ENCODE data around the gene SOX18. TPM values are rescaled to one million over a fixed set of nuclear protein-coding genes. Genes with fewer than 3 reads are reported as not detected.

SOX18 gene
- total and polyA plus RNA-seq, 2 of the 13 experiments (the other 11 are each of a cell fraction or from before 2014, with no cell fraction given) = 1.6 to 1.9 TPM

DNA sequence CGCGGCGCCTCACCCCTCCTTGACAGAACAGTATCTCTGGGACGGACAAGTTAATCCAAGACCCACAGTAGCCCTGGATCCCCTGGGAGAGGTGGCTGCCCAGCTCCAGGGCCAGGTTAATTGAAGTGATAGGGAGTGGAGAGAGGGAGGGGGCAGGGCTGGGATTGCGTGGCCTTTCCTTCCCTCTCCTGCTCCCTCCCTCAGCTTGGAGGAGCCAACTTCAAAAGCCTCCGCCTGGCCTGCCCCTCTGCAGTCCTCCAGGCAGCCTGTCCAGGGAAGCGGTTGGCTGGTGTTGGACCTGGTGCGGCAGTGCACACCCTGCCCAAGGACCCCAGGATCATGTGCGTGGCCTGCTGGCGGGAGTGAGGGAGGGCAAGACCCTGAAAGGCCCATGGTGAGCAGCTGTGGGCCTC lies 13.5 kb downstream of the SOX18 start, which contains the start of gene C20orf204 (continued):
- peak; percentile 14; the same call in 1 of the 2 replicates for TF ChIP-seq ZBTB20 (CRISPR knock-in tag; IDR thresholded peaks at IDR 0.05; ENCODE audit: borderline replicate concordance, low read depth)
- peak; percentile 31 for TF ChIP-seq ZNF274 (CRISPR knock-in tag; IDR thresholded peaks at IDR 0.05)
- TF ChIP-seq, protein P1, sequence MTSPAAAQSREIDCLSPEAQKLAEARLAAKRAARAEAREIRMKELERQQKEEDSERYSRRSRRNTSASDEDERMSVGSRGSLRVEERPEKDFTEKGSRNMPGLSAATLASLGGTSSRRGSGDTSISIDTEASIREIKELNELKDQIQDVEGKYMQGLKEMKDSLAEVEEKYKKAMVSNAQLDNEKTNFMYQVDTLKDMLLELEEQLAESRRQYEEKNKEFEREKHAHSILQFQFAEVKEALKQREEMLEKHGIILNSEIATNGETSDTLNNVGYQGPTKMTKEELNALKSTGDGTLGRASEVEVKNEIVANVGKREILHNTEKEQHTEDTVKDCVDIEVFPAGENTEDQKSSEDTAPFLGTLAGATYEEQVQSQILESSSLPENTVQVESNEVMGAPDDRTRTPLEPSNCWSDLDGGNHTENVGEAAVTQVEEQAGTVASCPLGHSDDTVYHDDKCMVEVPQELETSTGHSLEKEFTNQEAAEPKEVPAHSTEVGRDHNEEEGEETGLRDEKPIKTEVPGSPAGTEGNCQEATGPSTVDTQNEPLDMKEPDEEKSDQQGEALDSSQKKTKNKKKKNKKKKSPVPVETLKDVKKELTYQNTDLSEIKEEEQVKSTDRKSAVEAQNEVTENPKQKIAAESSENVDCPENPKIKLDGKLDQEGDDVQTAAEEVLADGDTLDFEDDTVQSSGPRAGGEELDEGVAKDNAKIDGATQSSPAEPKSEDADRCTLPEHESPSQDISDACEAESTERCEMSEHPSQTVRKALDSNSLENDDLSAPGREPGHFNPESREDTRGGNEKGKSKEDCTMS (CRISPR knock-in tag; conservative IDR thresholded peaks at IDR 0.05) = no peak
- TF ChIP-seq, protein P2, sequence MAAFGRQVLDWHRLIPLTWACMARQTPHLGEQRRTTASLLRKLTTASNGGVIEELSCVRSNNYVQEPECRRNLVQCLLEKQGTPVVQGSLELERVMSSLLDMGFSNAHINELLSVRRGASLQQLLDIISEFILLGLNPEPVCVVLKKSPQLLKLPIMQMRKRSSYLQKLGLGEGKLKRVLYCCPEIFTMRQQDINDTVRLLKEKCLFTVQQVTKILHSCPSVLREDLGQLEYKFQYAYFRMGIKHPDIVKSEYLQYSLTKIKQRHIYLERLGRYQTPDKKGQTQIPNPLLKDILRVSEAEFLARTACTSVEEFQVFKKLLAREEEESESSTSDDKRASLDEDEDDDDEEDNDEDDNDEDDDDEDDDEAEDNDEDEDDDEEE (CRISPR knock-in tag; IDR thresholded peaks at IDR 0.05) = no peak
- no peak for TF ChIP-seq ATF7 (IDR thresholded peaks at IDR 0.05)
- peak; percentile 39 for TF ChIP-seq ATF7 (CRISPR knock-in tag; IDR thresholded peaks at IDR 0.05)
- no peak for TF ChIP-seq TEAD2 (CRISPR knock-in tag; IDR thresholded peaks at IDR 0.05)
- peak; percentile 52; the same call in 1 of the 2 replicates for TF ChIP-seq DNMT1 (CRISPR knock-in tag; IDR thresholded peaks at IDR 0.05)
- peak; percentile 61 for TF ChIP-seq FOXA3 (CRISPR knock-in tag; IDR thresholded peaks at IDR 0.05)
- TF ChIP-seq, protein P3, sequence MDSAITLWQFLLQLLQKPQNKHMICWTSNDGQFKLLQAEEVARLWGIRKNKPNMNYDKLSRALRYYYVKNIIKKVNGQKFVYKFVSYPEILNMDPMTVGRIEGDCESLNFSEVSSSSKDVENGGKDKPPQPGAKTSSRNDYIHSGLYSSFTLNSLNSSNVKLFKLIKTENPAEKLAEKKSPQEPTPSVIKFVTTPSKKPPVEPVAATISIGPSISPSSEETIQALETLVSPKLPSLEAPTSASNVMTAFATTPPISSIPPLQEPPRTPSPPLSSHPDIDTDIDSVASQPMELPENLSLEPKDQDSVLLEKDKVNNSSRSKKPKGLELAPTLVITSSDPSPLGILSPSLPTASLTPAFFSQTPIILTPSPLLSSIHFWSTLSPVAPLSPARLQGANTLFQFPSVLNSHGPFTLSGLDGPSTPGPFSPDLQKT (CRISPR knock-in tag; IDR thresholded peaks at IDR 0.05; ENCODE audit: borderline replicate concordance) = no peak
- TF ChIP-seq, protein P4, sequence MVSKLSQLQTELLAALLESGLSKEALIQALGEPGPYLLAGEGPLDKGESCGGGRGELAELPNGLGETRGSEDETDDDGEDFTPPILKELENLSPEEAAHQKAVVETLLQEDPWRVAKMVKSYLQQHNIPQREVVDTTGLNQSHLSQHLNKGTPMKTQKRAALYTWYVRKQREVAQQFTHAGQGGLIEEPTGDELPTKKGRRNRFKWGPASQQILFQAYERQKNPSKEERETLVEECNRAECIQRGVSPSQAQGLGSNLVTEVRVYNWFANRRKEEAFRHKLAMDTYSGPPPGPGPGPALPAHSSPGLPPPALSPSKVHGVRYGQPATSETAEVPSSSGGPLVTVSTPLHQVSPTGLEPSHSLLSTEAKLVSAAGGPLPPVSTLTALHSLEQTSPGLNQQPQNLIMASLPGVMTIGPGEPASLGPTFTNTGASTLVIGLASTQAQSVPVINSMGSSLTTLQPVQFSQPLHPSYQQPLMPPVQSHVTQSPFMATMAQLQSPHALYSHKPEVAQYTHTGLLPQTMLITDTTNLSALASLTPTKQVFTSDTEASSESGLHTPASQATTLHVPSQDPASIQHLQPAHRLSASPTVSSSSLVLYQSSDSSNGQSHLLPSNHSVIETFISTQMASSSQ (IDR thresholded peaks at IDR 0.05; ENCODE audit: low read depth) = 0 out of 2 replicates have a peak, but pooled peaks have one; percentile 37
- TF ChIP-seq, protein P4 (CRISPR knock-in tag; IDR thresholded peaks at IDR 0.05; ENCODE audit: borderline replicate concordance) = peak; percentile 74; the same call in 1 of the 2 replicates
- peak; percentile 69; the same call in 1 of the 2 replicates for TF ChIP-seq SSRP1 (CRISPR knock-in tag; IDR thresholded peaks at IDR 0.05)
- TF ChIP-seq, protein P5, sequence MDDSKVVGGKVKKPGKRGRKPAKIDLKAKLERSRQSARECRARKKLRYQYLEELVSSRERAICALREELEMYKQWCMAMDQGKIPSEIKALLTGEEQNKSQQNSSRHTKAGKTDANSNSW (CRISPR knock-in tag; IDR thresholded peaks at IDR 0.05; ENCODE audit: borderline replicate concordance) = peak; percentile 82; the same call in 1 of the 2 replicates
- TF ChIP-seq, protein P6, sequence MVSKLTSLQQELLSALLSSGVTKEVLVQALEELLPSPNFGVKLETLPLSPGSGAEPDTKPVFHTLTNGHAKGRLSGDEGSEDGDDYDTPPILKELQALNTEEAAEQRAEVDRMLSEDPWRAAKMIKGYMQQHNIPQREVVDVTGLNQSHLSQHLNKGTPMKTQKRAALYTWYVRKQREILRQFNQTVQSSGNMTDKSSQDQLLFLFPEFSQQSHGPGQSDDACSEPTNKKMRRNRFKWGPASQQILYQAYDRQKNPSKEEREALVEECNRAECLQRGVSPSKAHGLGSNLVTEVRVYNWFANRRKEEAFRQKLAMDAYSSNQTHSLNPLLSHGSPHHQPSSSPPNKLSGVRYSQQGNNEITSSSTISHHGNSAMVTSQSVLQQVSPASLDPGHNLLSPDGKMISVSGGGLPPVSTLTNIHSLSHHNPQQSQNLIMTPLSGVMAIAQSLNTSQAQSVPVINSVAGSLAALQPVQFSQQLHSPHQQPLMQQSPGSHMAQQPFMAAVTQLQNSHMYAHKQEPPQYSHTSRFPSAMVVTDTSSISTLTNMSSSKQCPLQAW (CRISPR knock-in tag; IDR thresholded peaks at IDR 0.05) = peak; percentile 81
- TF ChIP-seq ZNF607 (CRISPR knock-in tag; IDR thresholded peaks at IDR 0.05; ENCODE audit: borderline replicate concordance) = peak; percentile 84; the same call in 1 of the 2 replicates
- no peak; the same call in 1 of the 2 replicates for TF ChIP-seq KDM5A (IDR thresholded peaks at IDR 0.05; ENCODE audit: borderline replicate concordance, low read length)
- 0 out of 2 replicates have a peak, but pooled peaks have one; percentile 54 for TF ChIP-seq EEA1 (CRISPR knock-in tag; IDR thresholded peaks at IDR 0.05; ENCODE audit: borderline replicate concordance)
- TF ChIP-seq REPIN1 (CRISPR knock-in tag; IDR thresholded peaks at IDR 0.05; ENCODE audit: borderline replicate concordance, low read depth) = peak; percentile 18; the same call in 1 of the 2 replicates

Data from HepG2 (cell line).